ENCODE measurements around the gene CMTM2.

DNA sequence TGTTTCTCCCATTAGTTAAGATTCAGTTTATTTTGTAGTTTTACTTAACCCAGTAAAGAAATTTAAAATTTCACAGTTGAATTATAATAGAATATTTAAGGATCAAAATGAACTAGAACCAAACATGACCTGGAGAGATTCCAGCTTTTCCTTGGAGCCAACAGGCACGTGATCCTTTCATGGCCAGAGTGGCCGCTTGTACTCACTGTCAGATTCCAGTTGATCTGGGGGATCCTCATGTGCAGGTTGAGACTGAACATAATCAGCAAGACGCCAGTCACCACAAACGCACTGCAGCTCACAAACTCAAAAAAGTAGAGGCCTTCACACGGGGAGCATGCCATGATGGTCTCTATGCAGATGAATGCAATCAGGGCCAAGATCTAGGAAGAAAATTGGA is 56.9 kb downstream of the CMTM2 start:
- TF ChIP-seq, protein P1, sequence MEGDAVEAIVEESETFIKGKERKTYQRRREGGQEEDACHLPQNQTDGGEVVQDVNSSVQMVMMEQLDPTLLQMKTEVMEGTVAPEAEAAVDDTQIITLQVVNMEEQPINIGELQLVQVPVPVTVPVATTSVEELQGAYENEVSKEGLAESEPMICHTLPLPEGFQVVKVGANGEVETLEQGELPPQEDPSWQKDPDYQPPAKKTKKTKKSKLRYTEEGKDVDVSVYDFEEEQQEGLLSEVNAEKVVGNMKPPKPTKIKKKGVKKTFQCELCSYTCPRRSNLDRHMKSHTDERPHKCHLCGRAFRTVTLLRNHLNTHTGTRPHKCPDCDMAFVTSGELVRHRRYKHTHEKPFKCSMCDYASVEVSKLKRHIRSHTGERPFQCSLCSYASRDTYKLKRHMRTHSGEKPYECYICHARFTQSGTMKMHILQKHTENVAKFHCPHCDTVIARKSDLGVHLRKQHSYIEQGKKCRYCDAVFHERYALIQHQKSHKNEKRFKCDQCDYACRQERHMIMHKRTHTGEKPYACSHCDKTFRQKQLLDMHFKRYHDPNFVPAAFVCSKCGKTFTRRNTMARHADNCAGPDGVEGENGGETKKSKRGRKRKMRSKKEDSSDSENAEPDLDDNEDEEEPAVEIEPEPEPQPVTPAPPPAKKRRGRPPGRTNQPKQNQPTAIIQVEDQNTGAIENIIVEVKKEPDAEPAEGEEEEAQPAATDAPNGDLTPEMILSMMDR (IDR thresholded peaks at IDR 0.05) = no peak
- TF ChIP-seq POLR2A (IDR thresholded peaks at IDR 0.05) = no peak
